ENCODE data around the gene SOS1.

GRCh38 chr2:39091063-39091462 lies 29.8 kb downstream of the SOS1 start:
- TF ChIP-seq ZNF561 (tag by site-specific recombination; IDR thresholded peaks at IDR 0.05; ENCODE audit: borderline replicate concordance) (no peak), REST (tag by site-specific recombination; IDR thresholded peaks at IDR 0.05) (no peak), CTCF (tag by site-specific recombination; IDR thresholded peaks at IDR 0.05) (no peak), ZNF169 (tag by site-specific recombination; IDR thresholded peaks at IDR 0.05) (no peak), ZNF132 (tag by site-specific recombination; IDR thresholded peaks at IDR 0.05; ENCODE audit: borderline replicate concordance) (no peak), SP2 (tag by site-specific recombination; IDR thresholded peaks at IDR 0.05) (no peak), PBX3 (CRISPR knock-in tag; IDR thresholded peaks at IDR 0.05) (no peak), ZNF768 (tag by site-specific recombination; IDR thresholded peaks at IDR 0.05) (no peak), MZF1 (tag by site-specific recombination; IDR thresholded peaks at IDR 0.05; ENCODE audit: borderline replicate concordance) (no peak), ATF2 (tag by site-specific recombination; IDR thresholded peaks at IDR 0.05; ENCODE audit: low read depth) (no peak), PRDM4 (tag by site-specific recombination; IDR thresholded peaks at IDR 0.05) (no peak), ZNF404 (tag by site-specific recombination; IDR thresholded peaks at IDR 0.05) (no peak)
